Liver (tissue), 9 donors: ENCODE results near the gene SLC2A8. TPM values are rescaled to one million over a fixed set of nuclear protein-coding genes. Genes with fewer than 3 reads are reported as not detected.

Source experiments
- DNase-seq: peaks from one replicate; pipeline ENCODE4 v3.0.0-alpha.2; 2017; ENCODE audit warnings: low spot score
- H3K27ac ChIP-seq, 2 donors: one replicate each; pipeline ENCODE4 v1.7.0; 2013; ENCODE audit warnings: inconsistent platforms in 2 of 2, low read length in 2 of 2, control low read depth in 1 of 2, low read depth in 1 of 2, mild to moderate bottlenecking in 1 of 2
- H3K27me3 ChIP-seq, 4 donors: one replicate each; pipeline versions ENCODE4 v1.6.1 to v1.7.0; 2013; ENCODE audit warnings: low read length in 3 of 4, inconsistent platforms in 1 of 4, mild to moderate bottlenecking in 1 of 4, moderate library complexity in 1 of 4; ENCODE audit not compliant: control insufficient read depth in 4 of 4, insufficient read depth in 4 of 4
- H3K36me3 ChIP-seq, 4 donors: one replicate each; pipeline versions ENCODE4 v1.6.1 to v1.7.0; 2013; ENCODE audit warnings: low read length in 3 of 4, mild to moderate bottlenecking in 3 of 4, low read depth in 1 of 4, moderate library complexity in 1 of 4; ENCODE audit not compliant: control insufficient read depth in 4 of 4, insufficient read depth in 3 of 4
- H3K4me1 ChIP-seq, 4 donors: one replicate each; pipeline versions ENCODE4 v1.6.1 to v1.7.0; 2013; ENCODE audit warnings: low read length in 3 of 4, mild to moderate bottlenecking in 3 of 4, moderate library complexity in 1 of 4; ENCODE audit not compliant: control insufficient read depth in 4 of 4, insufficient read depth in 4 of 4
- H3K4me3 ChIP-seq, 3 donors: one replicate each; pipeline versions ENCODE4 v1.6.1 to v1.7.0; 2013; ENCODE audit warnings: low read length in 3 of 3, control low read depth in 1 of 3, low read depth in 1 of 3, mild to moderate bottlenecking in 1 of 3
- H3K9ac ChIP-seq, 2 donors: one replicate each; pipeline ENCODE4 v1.7.0; 2013; ENCODE audit warnings: low read length in 2 of 2, mild to moderate bottlenecking in 2 of 2, moderate library complexity in 2 of 2, control low read depth in 1 of 2, low read depth in 1 of 2
- H3K9me3 ChIP-seq, 4 donors: one replicate each; pipeline versions ENCODE4 v1.6.1 to v1.7.0; 2013; ENCODE audit warnings: low read length in 3 of 4; ENCODE audit not compliant: control insufficient read depth in 4 of 4
- ATF3 ChIP-seq: IDR thresholded peaks from 2 replicates; pipeline ENCODE4 v1.6.1; 2016; ENCODE audit warnings: antibody characterized with exemption
- CTCF ChIP-seq: fragments of 150-350 bp; IDR thresholded peaks from 2 replicates; pipeline ENCODE4 v1.5.1; 2017; ENCODE audit warnings: improper control_type of control experiment, low read depth, low read length; ENCODE audit not compliant: missing input control
- EGR1 ChIP-seq, 2 donors: IDR thresholded peaks; 2 replicates each; pipeline ENCODE4 v1.6.1; 2016 to 2018; ENCODE audit warnings: antibody characterized with exemption in 2 of 2, low read depth in 2 of 2
- FOXA1 ChIP-seq: IDR thresholded peaks from 2 replicates; pipeline ENCODE4 v1.6.1; 2016; ENCODE audit warnings: antibody characterized with exemption
- FOXA2 ChIP-seq: IDR thresholded peaks from 2 replicates; pipeline ENCODE4 v1.6.1; 2016; ENCODE audit warnings: antibody characterized with exemption
- HNF4A ChIP-seq, 2 donors: conservative IDR thresholded peaks; 2 replicates each; pipeline ENCODE4 v1.6.1; 2016; ENCODE audit warnings: antibody characterized with exemption in 2 of 2, mild to moderate bottlenecking in 2 of 2
- HNF4G ChIP-seq: IDR thresholded peaks from 2 replicates; pipeline ENCODE4 v1.6.1; 2016; ENCODE audit warnings: antibody characterized with exemption
- JUND ChIP-seq, 2 donors: IDR thresholded peaks; 2 replicates each; pipeline ENCODE4 v1.6.1; 2016; ENCODE audit warnings: antibody characterized with exemption in 2 of 2
- MAX ChIP-seq: IDR thresholded peaks from 2 replicates; pipeline ENCODE4 v1.6.1; 2016; ENCODE audit warnings: antibody characterized with exemption
- NR2F2 ChIP-seq: IDR thresholded peaks from 2 replicates; pipeline ENCODE4 v1.6.1; 2016; ENCODE audit warnings: antibody characterized with exemption
- RAD21 ChIP-seq, 2 donors: IDR thresholded peaks; 2 replicates each; pipeline ENCODE4 v1.6.1; 2016; ENCODE audit warnings: antibody characterized with exemption in 2 of 2, mild to moderate bottlenecking in 2 of 2
- REST ChIP-seq: IDR thresholded peaks from 2 replicates; pipeline ENCODE4 v1.6.1; 2016; ENCODE audit warnings: antibody characterized with exemption, mild to moderate bottlenecking
- RXRA ChIP-seq, 2 donors: IDR thresholded peaks; 2 replicates each; pipeline ENCODE4 v1.6.1; 2017 to 2018; ENCODE audit warnings: antibody characterized with exemption in 2 of 2, mild to moderate bottlenecking in 1 of 2
- SP1 ChIP-seq: IDR thresholded peaks from 2 replicates; pipeline ENCODE4 v1.6.1; 2018; ENCODE audit warnings: antibody characterized with exemption, mild to moderate bottlenecking
- TAF1 ChIP-seq: conservative IDR thresholded peaks from 2 replicates; pipeline ENCODE4 v1.6.1; 2016; ENCODE audit warnings: antibody characterized with exemption, mild to moderate bottlenecking
- YY1 ChIP-seq: IDR thresholded peaks from 2 replicates; pipeline ENCODE4 v1.6.1; 2016; ENCODE audit warnings: antibody characterized with exemption, mild to moderate bottlenecking
- ZBTB33 ChIP-seq: IDR thresholded peaks from 2 replicates; pipeline ENCODE4 v1.6.1; 2016; ENCODE audit warnings: antibody characterized with exemption
- WGBS: extraction: QIAGEN DNeasy Blood & Tissue Kit; methylation state at CpG from one replicate; pipeline ENCODE4 v1.1.7; 2013; 5-methylcytosine and 5-hydroxymethylcytosine counted together
- polyA plus RNA-seq, 2 donors: library from polyadenylated mRNA; stranded (reverse) in 1 of 2; unstranded in 1 of 2; fragments of 200-250 nt in 1 of 2; fragments of >200 nt in 1 of 2; fragmentation: Nextera tagmentation in 1 of 2; extraction: Ambion mirVana in 1 of 2; gene quantifications; one replicate each; pipeline versions ENCODE4 v1.2.1 to v1.2.3, GENCODE V29; 2013 to 2015
- total RNA-seq, 2 donors: library from RNA; depleted of rRNA; stranded (reverse); fragments of >200 nt; gene quantifications; one replicate each; pipeline ENCODE4 v1.2.3, GENCODE V29; 2014
- donor health status: healthy.
- donor health status: healthy.
- donor health status: healthy.
- donor health status: healthy.
- donor health status: healthy.

The SLC2A8 gene
- total and polyA plus RNA-seq, 4 donors, result 10.9 to 24.5 (median 19.9) TPM

- Histone ChIP-seq H3K4me3 (no peak overlapping the region), H3K36me3 (no peaks in the 10 kb centered on the region), H3K4me1 (peaks cover 2 to 12% (median 8%) of the 10 kb centered on the region in 4 donors), H3K27ac (no peak overlapping the region), H3K9ac (no peak overlapping the region), H3K27me3 (no peaks in the 10 kb centered on the region), H3K9me3 (no peaks in the 10 kb centered on the region)
- TF ChIP-seq RAD21 (IDR thresholded peaks at IDR 0.05) (no peak), NR2F2 (no peak), YY1 (no peak), REST (no peak), FOXA1 (no peak), JUND (IDR thresholded peaks at IDR 0.05) (no peak), TAF1 (no peak), FOXA2 (no peak), HNF4G (no peak), ZBTB33 (no peak), ATF3 (no peak), HNF4A (conservative IDR thresholded peaks at IDR 0.05) (no peak), SP1 (no peak), MAX (no peak), EGR1 (IDR thresholded peaks at IDR 0.05; ENCODE audit: low read depth in 2 of 2) (no peak), RXRA (IDR thresholded peaks at IDR 0.05) (no peak)
- WGBS, result 95% methylated on average over 5 of the region's 5 CpGs
- no peak for DNase-seq
Measured at GRCh38 chr9:127392976-127393375, 4.0 kb upstream of the SLC2A8 start.

- Histone ChIP-seq H3K4me1 (peaks cover 2 to 18% (median 15%) of the 10 kb centered on the region in 4 donors), H3K36me3 (no peaks in the 10 kb centered on the region), H3K9me3 (no peaks in the 10 kb centered on the region), H3K27me3 (no peaks in the 10 kb centered on the region), H3K9ac (no peak overlapping the region), H3K27ac (no peak overlapping the region), H3K4me3 (no peak overlapping the region)
- no peak for TF ChIP-seq ZBTB33
- no peak for TF ChIP-seq MAX
- no peak for TF ChIP-seq FOXA1
- TF ChIP-seq SP1, result no peak
- no peak for TF ChIP-seq CTCF
- TF ChIP-seq HNF4G, result no peak
- TF ChIP-seq NR2F2, result no peak
- no peak for TF ChIP-seq ATF3
- TF ChIP-seq YY1, result no peak
- DNase-seq, result no peak
- WGBS, result 90% methylated on average over 2 of the region's 2 CpGs
Measured at GRCh38 chr9:127393645-127394044, 3.3 kb upstream of the SLC2A8 start.
